ENCODE results near the gene NFE2L1.

DNA sequence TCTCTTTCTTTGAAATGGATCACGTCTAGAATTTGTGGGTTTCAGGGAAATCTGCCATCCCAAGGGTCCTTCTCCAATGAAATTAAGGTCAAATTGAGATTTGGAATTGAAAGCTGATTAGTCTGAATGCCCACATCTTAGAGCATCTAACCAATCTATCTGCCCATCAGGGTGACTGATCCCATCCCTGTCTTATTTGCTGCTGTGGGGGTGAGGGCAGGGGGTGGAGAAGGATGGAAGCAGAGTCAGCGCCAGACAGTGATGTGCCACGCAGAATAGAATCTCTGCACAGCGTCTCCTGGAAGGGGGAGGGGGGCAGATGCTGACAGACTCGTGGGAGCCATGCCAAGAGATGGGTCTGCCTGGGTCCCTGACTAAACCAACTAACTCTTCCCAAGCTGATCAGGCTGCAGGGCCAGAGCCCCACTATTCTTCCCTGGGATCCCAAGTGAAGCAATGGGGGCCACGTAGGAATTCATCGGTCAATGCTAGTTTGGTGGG is 45.2 kb upstream of the NFE2L1 start:
- TF ChIP-seq, protein P1, sequence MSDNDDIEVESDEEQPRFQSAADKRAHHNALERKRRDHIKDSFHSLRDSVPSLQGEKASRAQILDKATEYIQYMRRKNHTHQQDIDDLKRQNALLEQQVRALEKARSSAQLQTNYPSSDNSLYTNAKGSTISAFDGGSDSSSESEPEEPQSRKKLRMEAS (IDR thresholded peaks at IDR 0.05), result no peak
- TF ChIP-seq CTCF (IDR thresholded peaks at IDR 0.05) (no peak), MAZ (IDR thresholded peaks at IDR 0.05; ENCODE audit: borderline replicate concordance, low read depth, low read length) (no peak), RFX5 (IDR thresholded peaks at IDR 0.05) (no peak), TP53 (CRISPR knock-in tag; IDR thresholded peaks at IDR 0.05) (no peak), NR3C1 (IDR thresholded peaks at IDR 0.05) (no peak), USF2 (IDR thresholded peaks at IDR 0.05) (no peak)

Measured in A549 (cell line).